ENCODE measurements around the gene PTGR3. TPM values are rescaled to one million over a fixed set of nuclear protein-coding genes. Genes with fewer than 3 reads are reported as not detected.

The PTGR3 gene
- total RNA-seq, 2 experiments from 2014 or later: 31.5 to 33.5 TPM

- CTCF ChIA-PET: interaction anchor here (0.9 to 1.6 kb wide), 3 partner anchors 11 to 31 kb away, joined by 3 to 5 read pairs (median 4); no protein-coding TSS in a partner anchor
- ATAC-seq: no peak
- H3K27ac Mint-ChIP-seq: peak overlapping the region; percentile 97
Measured at GRCh38 chr18:75216911-75217689, 8.2 kb upstream of the PTGR3 start.

GRCh38 chr18:75216212-75216910, 7.4 kb upstream of the PTGR3 start:
- Mint-ChIP-seq H3K27me3 (no peaks in the 10 kb centered on the region), H3K36me3 (peaks cover 8% of the 10 kb centered on the region), H3K4me1 (peaks cover 57% of the 10 kb centered on the region), H3K27ac (peak overlapping the region; percentile 97), H3K4me3 (peak overlapping the region; percentile 69), H3K9me3 (ENCODE audit: low read depth) (no peaks in the 10 kb centered on the region)
- CTCF ChIA-PET: interaction anchor here (0.8 to 1.6 kb wide), 5 partner anchors 8 to 32 kb away, joined by 3 to 5 read pairs (median 4); no protein-coding TSS in a partner anchor
- ATAC-seq (peak; percentile 66), DNase-seq (no peak)

More at GRCh38 chr18:75216911-75217689, 8.2 kb upstream of the PTGR3 start:
- no peak for DNase-seq
- H3K27me3 Mint-ChIP-seq: no peaks in the 10 kb centered on the region
- H3K9me3 Mint-ChIP-seq (ENCODE audit: low read depth): no peaks in the 10 kb centered on the region
- H3K36me3 Mint-ChIP-seq: peaks cover 8% of the 10 kb centered on the region
- H3K4me3 Mint-ChIP-seq: peak overlapping the region; percentile 69
- H3K4me1 Mint-ChIP-seq: peaks cover 60% of the 10 kb centered on the region

- ATAC-seq (no peak), DNase-seq (no peak)
- Mint-ChIP-seq H3K4me1 (peaks cover 57% of the 10 kb centered on the region), H3K36me3 (peaks cover 10% of the 10 kb centered on the region), H3K9me3 (ENCODE audit: low read depth) (no peaks in the 10 kb centered on the region), H3K27me3 (no peaks in the 10 kb centered on the region), H3K27ac (peak overlapping the region; percentile 59), H3K4me3 (no peak overlapping the region)
- CTCF ChIA-PET: interaction anchor here (0.8 to 1.6 kb wide), 3 partner anchors 8 to 33 kb away, joined by 3 to 5 read pairs (median 4); no protein-coding TSS in a partner anchor
Measured at GRCh38 chr18:75215663-75216062, 6.7 kb upstream of the PTGR3 start.

GRCh38 chr18:75214766-75215510, 6.0 kb upstream of the PTGR3 start:
- Mint-ChIP-seq H3K27ac (peak overlapping the region; percentile 59), H3K4me3 (no peak overlapping the region)
- CTCF ChIA-PET: no interaction called here

GRCh38 chr18:75214332-75214690, 5.4 kb upstream of the PTGR3 start:
- no peak overlapping the region for H3K27ac Mint-ChIP-seq

More at GRCh38 chr18:75214766-75215510, 6.0 kb upstream of the PTGR3 start:
- no peak for DNase-seq
- Mint-ChIP-seq H3K36me3 (peaks cover 10% of the 10 kb centered on the region), H3K27me3 (no peaks in the 10 kb centered on the region), H3K4me1 (peaks cover 59% of the 10 kb centered on the region), H3K9me3 (ENCODE audit: low read depth) (no peaks in the 10 kb centered on the region)
- no peak for ATAC-seq

GRCh38 chr18:75213611-75214331, 4.8 kb upstream of the PTGR3 start:
- ATAC-seq (no peak), DNase-seq (no peak)
- Mint-ChIP-seq H3K9me3 (ENCODE audit: low read depth) (no peaks in the 10 kb centered on the region), H3K36me3 (peaks cover 10% of the 10 kb centered on the region), H3K27ac (no peak overlapping the region), H3K4me1 (peaks cover 57% of the 10 kb centered on the region), H3K27me3 (no peaks in the 10 kb centered on the region), H3K4me3 (no peak overlapping the region)
- CTCF ChIA-PET: no interaction called here

More at GRCh38 chr18:75214332-75214690, 5.4 kb upstream of the PTGR3 start:
- CTCF ChIA-PET: no interaction called here
- Mint-ChIP-seq H3K36me3 (peaks cover 10% of the 10 kb centered on the region), H3K9me3 (ENCODE audit: low read depth) (no peaks in the 10 kb centered on the region), H3K27me3 (no peaks in the 10 kb centered on the region), H3K4me3 (no peak overlapping the region), H3K4me1 (peaks cover 58% of the 10 kb centered on the region)
- DNase-seq (no peak), ATAC-seq (no peak)

- no peaks in the 10 kb centered on the region for H3K9me3 Mint-ChIP-seq (ENCODE audit: low read depth)
- peak overlapping the region; percentile 79 for H3K4me3 Mint-ChIP-seq
- H3K36me3 Mint-ChIP-seq: peaks cover 12% of the 10 kb centered on the region
- ATAC-seq: no peak
- DNase-seq: no peak
- no peaks in the 10 kb centered on the region for H3K27me3 Mint-ChIP-seq
- H3K4me1 Mint-ChIP-seq: peaks cover 59% of the 10 kb centered on the region
- H3K27ac Mint-ChIP-seq: peak overlapping the region; percentile 76
- CTCF ChIA-PET: interaction anchor here (0.7 kb wide), 1 partner anchor 27 kb away, joined by 3 read pairs; no protein-coding TSS in a partner anchor
Measured at GRCh38 chr18:75212751-75213090, 3.8 kb upstream of the PTGR3 start.

- H3K27ac Mint-ChIP-seq: peak overlapping the region; percentile 76
- peaks cover 16% of the 10 kb centered on the region for H3K36me3 Mint-ChIP-seq
- ATAC-seq (no peak), DNase-seq (peak; percentile 51)
- peaks cover 4% of the 10 kb centered on the region for H3K27me3 Mint-ChIP-seq
- no peaks in the 10 kb centered on the region for H3K9me3 Mint-ChIP-seq (ENCODE audit: low read depth)
- CTCF ChIA-PET: interaction anchor here (0.7 to 1.3 kb wide), 2 partner anchors 28 to 266 kb away, joined by 3 read pairs; no protein-coding TSS in a partner anchor
- H3K4me3 Mint-ChIP-seq: peak overlapping the region; percentile 79
- H3K4me1 Mint-ChIP-seq: peaks cover 59% of the 10 kb centered on the region
Measured at GRCh38 chr18:75211953-75212750, 3.2 kb upstream of the PTGR3 start.

GRCh38 chr18:75211626-75211952, 2.6 kb upstream of the PTGR3 start:
- H3K4me1 Mint-ChIP-seq: peaks cover 58% of the 10 kb centered on the region
- no peak overlapping the region for H3K27ac Mint-ChIP-seq
- H3K36me3 Mint-ChIP-seq: peaks cover 18% of the 10 kb centered on the region
- DNase-seq: no peak
- no peak for ATAC-seq
- H3K4me3 Mint-ChIP-seq: peak overlapping the region; percentile 79
- no peaks in the 10 kb centered on the region for H3K9me3 Mint-ChIP-seq (ENCODE audit: low read depth)
- CTCF ChIA-PET: interaction anchor here (1.2 to 1.3 kb wide), 2 partner anchors 37 to 267 kb away, joined by 3 read pairs; no protein-coding TSS in a partner anchor
- H3K27me3 Mint-ChIP-seq: peaks cover 8% of the 10 kb centered on the region

GRCh38 chr18:75211002-75211621, 2.2 kb upstream of the PTGR3 start:
- H3K4me1 Mint-ChIP-seq: peaks cover 57% of the 10 kb centered on the region
- CTCF ChIA-PET: interaction anchor here (1.0 to 1.4 kb wide), 5 partner anchors 33 to 613 kb away, joined by 3 to 6 read pairs (median 3); partner anchors contain the start of gene ZNF407
- ATAC-seq (peak; percentile 5), DNase-seq (peak; percentile 50)
- H3K27me3 Mint-ChIP-seq: peaks cover 13% of the 10 kb centered on the region
- peak overlapping the region; percentile 98 for H3K4me3 Mint-ChIP-seq
- no peaks in the 10 kb centered on the region for H3K9me3 Mint-ChIP-seq (ENCODE audit: low read depth)
- peak overlapping the region; percentile 98 for H3K27ac Mint-ChIP-seq
- peaks cover 18% of the 10 kb centered on the region for H3K36me3 Mint-ChIP-seq

- ATAC-seq: peak; percentile 35
- peak; percentile 82 for DNase-seq
- H3K36me3 Mint-ChIP-seq: peaks cover 21% of the 10 kb centered on the region
Measured at GRCh38 chr18:75210274-75211001, 1.5 kb upstream of the PTGR3 start, which contains the start of gene TSHZ1. TSS of gene TSHZ1 (plus strand) at chr18:75210797. CDS start at chr18:75211877, 1,080 bp downstream.

More at GRCh38 chr18:75210274-75211001, 1.5 kb upstream of the PTGR3 start, which contains the start of gene TSHZ1:
- no peaks in the 10 kb centered on the region for H3K9me3 Mint-ChIP-seq (ENCODE audit: low read depth)
- H3K27me3 Mint-ChIP-seq: peaks cover 19% of the 10 kb centered on the region
- peak within 1 kb of the TSS; percentile 98 for H3K4me3 Mint-ChIP-seq
- H3K27ac Mint-ChIP-seq: peak within 1 kb of the TSS; percentile 98
- CTCF ChIA-PET: interaction anchor here (0.6 to 1.4 kb wide), 7 partner anchors 34 to 613 kb away, joined by 3 to 6 read pairs (median 3); partner anchors contain the start of gene ZNF407
- peaks cover 58% of the 10 kb centered on the region for H3K4me1 Mint-ChIP-seq

Measured in activated CD8-positive, alpha-beta memory T cell treated with anti-CD3 and anti-CD28 coated beads, Interleukin-2, amount 10 ng/mL, durations not matched to agents 7 days and 5 days (primary cell).